Cardiac muscle cell (in vitro differentiated cells and primary cell): Measurements from ENCODE around the gene SMIM10. TPM values are rescaled to one million over a fixed set of nuclear protein-coding genes. Genes with fewer than 3 reads are reported as not detected.
"Not testable (repeated sequence)": the region's sequence is repeated elsewhere in the genome, so short reads cannot be mapped to it uniquely, and the experiment has no call there.

Source experiments
- DNase-seq, 2 donors: peaks; one replicate each; pipeline versions ENCODE4 v3.0.0 to v3.0.0-alpha.2; 2010 to 2017; ENCODE audit warnings: low read depth in 1 of 2, low spot score in 1 of 2
- H3K27ac ChIP-seq: fragments of 200-600 bp; sonication (generic); 2 replicates; pipeline ENCODE4 v1.5.1; 2016
- H3K27me3 ChIP-seq: fragments of 200-600 bp; sonication (generic); 2 replicates; pipeline ENCODE4 v1.6.0; 2016; ENCODE audit warnings: control low read depth
- H3K36me3 ChIP-seq: fragments of 200-600 bp; sonication (generic); 2 replicates; pipeline ENCODE4 v1.5.1; 2016; ENCODE audit warnings: control low read depth
- H3K4me1 ChIP-seq: fragments of 200-600 bp; sonication (generic); 2 replicates; pipeline ENCODE4 v1.8.1; 2017; ENCODE audit warnings: low read depth, mild to moderate bottlenecking, mixed run types
- H3K4me3 ChIP-seq: fragments of 200-600 bp; sonication (generic); 2 replicates; pipeline ENCODE4 v1.5.1; 2016; ENCODE audit warnings: mild to moderate bottlenecking
- H3K9me3 ChIP-seq: fragments of 200-600 bp; sonication (generic); 2 replicates; pipeline ENCODE4 v1.5.1; 2017; ENCODE audit warnings: low read depth, mild to moderate bottlenecking, control low read depth
- polyA plus RNA-seq: library from polyadenylated mRNA; unstranded; fragments of >200 nt; fragmentation: Nextera tagmentation; extraction: Ambion mirVana; gene quantifications from 2 replicates; pipeline ENCODE4 v1.2.1, GENCODE V29; 2016
- total RNA-seq: library from RNA; depleted of rRNA; stranded (reverse); fragments of >200 nt; gene quantifications from 2 replicates; pipeline ENCODE4 v1.2.3, GENCODE V29; 2016
- TF ChIP-seq, protein P1 (sequence below): IDR thresholded peaks from 2 replicates; pipeline ENCODE4 v1.5.1; 2012; ENCODE audit warnings: low read depth, mild to moderate bottlenecking, low read length

SMIM10 gene
- total RNA-seq (2.4 and 2.6 TPM in 2 replicates), polyA plus RNA-seq (3.0 and 5.5 TPM in 2 replicates)

DNA sequence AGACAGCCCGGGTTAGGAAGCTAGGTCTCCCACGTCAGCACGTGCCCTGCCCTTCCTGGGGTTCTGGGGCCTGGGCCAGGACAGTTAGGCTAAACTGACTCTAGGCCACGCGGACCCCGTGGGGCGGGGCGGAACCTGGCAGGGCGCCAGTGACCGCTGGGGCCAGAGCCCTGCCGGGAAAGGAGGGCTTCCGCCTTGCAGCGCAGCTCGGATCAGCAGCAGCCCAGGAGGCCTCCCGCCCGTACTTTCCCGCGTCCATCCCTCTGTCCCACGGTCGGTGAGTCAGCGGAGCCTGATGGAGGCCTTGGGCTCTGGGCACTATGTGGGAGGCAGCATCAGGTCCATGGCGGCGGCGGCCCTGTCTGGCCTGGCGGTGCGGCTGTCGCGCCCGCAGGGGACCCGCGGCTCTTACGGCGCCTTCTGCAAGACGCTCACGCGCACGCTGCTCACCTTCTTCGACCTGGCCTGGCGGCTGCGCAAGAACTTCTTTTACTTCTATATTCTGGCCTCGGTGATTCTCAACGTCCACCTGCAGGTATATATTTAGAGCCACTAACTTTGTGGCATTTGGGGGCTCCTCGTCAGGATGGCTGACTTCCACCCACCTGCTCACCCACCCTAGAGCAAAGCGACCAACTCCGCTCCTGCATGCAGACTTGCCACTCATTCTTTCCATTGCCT, at the start of gene SMIM10:
SMIM10 (plus strand) TSS at position 191 of the 681 bp plus-strand sequence; CDS start at position 296, 105 bp downstream.
- no peaks in the 10 kb centered on the region for H3K36me3 ChIP-seq
- TF ChIP-seq, protein P1, sequence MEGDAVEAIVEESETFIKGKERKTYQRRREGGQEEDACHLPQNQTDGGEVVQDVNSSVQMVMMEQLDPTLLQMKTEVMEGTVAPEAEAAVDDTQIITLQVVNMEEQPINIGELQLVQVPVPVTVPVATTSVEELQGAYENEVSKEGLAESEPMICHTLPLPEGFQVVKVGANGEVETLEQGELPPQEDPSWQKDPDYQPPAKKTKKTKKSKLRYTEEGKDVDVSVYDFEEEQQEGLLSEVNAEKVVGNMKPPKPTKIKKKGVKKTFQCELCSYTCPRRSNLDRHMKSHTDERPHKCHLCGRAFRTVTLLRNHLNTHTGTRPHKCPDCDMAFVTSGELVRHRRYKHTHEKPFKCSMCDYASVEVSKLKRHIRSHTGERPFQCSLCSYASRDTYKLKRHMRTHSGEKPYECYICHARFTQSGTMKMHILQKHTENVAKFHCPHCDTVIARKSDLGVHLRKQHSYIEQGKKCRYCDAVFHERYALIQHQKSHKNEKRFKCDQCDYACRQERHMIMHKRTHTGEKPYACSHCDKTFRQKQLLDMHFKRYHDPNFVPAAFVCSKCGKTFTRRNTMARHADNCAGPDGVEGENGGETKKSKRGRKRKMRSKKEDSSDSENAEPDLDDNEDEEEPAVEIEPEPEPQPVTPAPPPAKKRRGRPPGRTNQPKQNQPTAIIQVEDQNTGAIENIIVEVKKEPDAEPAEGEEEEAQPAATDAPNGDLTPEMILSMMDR: no peak
- H3K27ac ChIP-seq: no peak within 1 kb of the TSS
- no peaks in the 10 kb centered on the region for H3K9me3 ChIP-seq
- H3K4me1 ChIP-seq: peaks cover 5% of the 10 kb centered on the region
- DNase-seq: peak; percentile 42 to 88
- H3K4me3 ChIP-seq: peak within 1 kb of the TSS; percentile 28
- peaks cover 9% of the 10 kb centered on the region for H3K27me3 ChIP-seq

DNA sequence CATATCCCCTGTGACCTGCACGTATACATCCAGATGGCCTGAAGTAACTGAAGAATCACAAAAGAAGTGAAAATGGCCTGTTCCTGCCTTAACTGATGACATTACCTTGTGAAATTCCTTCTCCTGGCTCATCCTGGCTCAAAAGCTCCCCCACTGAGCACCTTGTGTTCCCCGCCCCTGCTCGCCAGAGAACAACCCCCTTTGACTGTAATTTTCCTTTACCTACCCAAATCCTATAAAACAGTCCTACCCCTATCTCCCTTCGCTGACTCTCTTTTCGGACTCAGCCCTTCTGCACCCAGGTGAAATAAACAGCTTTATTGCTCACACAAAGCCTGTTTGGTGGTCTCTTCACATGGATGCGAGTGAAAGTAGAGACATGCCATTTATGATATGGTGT, 44.4 kb upstream of the SMIM10 start:
- H3K27me3 ChIP-seq, H3K4me1 ChIP-seq, H3K4me3 ChIP-seq, H3K9me3 ChIP-seq, H3K36me3 ChIP-seq, H3K27ac ChIP-seq, DNase-seq: not testable (repeated sequence)

DNA sequence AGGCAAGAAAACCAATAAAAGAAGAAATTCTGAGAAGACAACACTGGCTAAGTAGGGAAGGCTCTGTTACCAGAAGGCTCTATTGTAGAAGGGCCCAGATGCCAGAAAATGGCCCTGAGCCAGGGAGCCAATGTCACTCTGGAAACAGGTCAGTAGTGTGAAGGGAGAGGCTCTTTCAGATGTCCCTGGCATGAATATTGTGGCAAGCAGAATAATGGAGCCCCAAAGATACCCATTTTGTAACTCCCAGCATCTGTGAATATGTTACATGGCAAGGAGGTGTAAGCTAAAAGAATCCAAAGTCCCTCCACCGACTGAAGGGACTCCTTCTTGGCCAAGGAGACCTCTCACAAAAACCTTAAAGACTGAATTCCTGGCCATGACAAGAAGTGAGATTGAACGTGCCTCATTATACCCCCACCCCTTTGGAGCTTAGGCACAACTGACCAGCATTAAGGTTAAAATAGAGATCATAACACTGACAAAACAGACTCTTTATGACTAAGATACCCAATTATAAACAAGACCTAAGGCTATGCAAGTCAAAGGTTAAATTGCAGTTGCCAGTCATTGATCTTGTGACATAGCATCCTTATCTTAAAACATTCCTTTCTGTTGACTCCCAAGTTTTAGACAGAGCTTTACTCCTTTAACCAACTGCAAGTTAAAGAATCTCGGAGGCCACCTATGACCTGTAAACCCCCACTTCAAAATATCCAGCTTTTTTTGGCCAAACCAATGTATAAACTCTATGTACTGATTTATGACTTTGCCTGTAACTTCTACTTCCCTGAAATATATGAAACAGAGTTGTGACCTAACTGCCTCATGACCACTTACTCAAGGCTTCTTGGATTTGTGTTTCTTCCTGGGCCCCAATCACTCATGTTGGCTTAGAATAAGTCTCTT, 42.2 kb upstream of the SMIM10 start:
- Histone ChIP-seq H3K27ac (peak overlapping the region; percentile 85), H3K36me3 (no peaks in the 10 kb centered on the region), H3K9me3 (no peaks in the 10 kb centered on the region), H3K4me3 (no peak overlapping the region), H3K27me3 (no peaks in the 10 kb centered on the region), H3K4me1 (peaks cover 7% of the 10 kb centered on the region)
- TF ChIP-seq, protein P1: no peak
- DNase-seq: peak; percentile 20 to 80

DNA sequence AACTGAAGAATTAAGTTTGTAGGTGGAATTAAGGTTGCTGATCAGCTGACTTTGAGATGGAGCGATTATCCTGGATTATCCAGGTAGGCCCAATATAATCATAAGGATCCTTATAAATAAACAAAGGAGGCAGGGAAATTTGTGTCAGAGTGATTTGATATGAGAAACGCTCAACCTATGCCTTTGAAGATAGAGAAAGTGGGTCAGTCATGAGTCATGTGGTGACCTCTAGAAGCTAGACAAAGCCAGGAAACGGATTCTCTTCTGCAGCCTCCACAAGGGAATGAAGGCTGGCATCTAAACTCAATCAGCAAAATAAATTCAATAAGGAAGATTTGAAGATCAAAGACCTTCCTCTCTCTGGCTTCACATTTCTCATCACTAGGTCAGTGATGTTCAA, 41.5 kb upstream of the SMIM10 start:
- DNase-seq: peak in 1 of 2 donors; percentile 19
- TF ChIP-seq, protein P1: no peak
- Histone ChIP-seq H3K36me3 (no peaks in the 10 kb centered on the region), H3K27ac (peak overlapping the region; percentile 85), H3K9me3 (no peaks in the 10 kb centered on the region), H3K27me3 (no peaks in the 10 kb centered on the region), H3K4me3 (no peak overlapping the region), H3K4me1 (peaks cover 7% of the 10 kb centered on the region)

DNA sequence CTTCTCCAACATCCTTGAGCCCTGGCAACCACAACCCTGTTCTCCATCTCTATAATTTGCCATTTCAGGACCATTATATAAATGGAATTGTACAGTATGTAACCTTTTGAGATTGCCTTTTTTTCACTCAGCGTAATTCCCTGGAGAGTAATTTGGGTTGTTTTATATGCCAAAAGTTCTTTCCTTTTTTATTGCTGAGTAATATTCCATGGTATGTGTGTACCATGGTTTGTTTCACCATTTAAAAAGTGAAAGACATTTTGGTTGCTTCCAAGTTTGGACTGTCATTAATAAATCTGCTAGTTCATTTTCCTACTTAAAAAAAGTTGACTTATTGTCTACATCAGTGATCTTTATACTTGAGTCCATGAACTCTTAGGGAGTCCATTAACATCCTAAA, 33.0 kb upstream of the SMIM10 start:
- TF ChIP-seq, protein P1: no peak

DNA sequence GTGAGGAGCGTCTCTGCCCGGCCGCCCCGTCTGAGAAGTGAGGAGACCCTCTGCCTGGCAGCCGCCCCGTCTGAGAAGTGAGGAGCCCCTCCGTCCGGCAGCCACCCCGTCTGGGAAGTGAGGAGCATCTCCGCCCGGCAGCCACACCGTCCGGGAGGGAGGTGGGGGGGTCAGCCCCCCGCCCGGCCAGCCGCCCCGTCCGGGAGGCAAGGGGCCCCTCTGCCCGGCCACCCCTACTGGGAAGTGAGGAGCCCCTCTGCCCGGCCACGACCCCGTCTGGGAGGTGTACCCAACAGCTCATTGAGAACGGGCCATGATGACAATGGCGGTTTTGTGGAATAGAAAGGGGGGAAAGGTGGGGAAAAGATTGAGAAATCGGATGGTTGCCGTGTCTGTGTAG, 30.4 kb upstream of the SMIM10 start:
- H3K27me3 ChIP-seq, H3K4me1 ChIP-seq, H3K36me3 ChIP-seq, H3K9me3 ChIP-seq, DNase-seq, H3K27ac ChIP-seq, H3K4me3 ChIP-seq: not testable (repeated sequence)

More for the DNA sequence above, 33.0 kb upstream of the SMIM10 start:
- Histone ChIP-seq H3K36me3 (no peaks in the 10 kb centered on the region), H3K27ac (no peak overlapping the region), H3K4me1 (no peaks in the 10 kb centered on the region), H3K9me3 (no peaks in the 10 kb centered on the region), H3K27me3 (no peaks in the 10 kb centered on the region), H3K4me3 (no peak overlapping the region)
- DNase-seq: no peak
